ENCODE data around the gene KCNF1.

DNA sequence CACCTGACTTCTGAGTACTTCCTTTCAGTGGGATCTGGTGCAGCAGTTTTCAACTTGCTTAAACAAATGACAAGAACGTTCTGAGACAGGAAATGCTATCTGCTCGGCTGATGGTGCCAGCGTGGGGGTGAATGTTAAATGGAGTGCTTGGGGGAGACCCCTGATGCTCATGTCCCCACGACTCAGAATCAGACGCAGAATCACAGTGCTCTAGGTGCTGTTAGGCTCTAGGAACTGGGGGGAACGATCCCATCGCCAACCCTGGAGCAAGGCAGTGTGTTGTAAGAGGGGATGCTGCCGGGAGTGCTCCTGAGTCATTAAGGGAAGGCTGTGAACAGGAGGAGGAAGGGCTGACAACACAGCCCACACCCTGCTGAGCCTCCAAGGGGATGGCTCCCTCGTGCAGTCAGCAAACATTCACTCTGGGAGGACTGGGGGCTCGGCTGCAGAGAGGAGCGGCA, 34.1 kb upstream of the KCNF1 start:
- TF ChIP-seq POLR2A (IDR thresholded peaks at IDR 0.05; ENCODE audit: extremely low read depth, insufficient read length) = no peak
- TF ChIP-seq, protein P1, sequence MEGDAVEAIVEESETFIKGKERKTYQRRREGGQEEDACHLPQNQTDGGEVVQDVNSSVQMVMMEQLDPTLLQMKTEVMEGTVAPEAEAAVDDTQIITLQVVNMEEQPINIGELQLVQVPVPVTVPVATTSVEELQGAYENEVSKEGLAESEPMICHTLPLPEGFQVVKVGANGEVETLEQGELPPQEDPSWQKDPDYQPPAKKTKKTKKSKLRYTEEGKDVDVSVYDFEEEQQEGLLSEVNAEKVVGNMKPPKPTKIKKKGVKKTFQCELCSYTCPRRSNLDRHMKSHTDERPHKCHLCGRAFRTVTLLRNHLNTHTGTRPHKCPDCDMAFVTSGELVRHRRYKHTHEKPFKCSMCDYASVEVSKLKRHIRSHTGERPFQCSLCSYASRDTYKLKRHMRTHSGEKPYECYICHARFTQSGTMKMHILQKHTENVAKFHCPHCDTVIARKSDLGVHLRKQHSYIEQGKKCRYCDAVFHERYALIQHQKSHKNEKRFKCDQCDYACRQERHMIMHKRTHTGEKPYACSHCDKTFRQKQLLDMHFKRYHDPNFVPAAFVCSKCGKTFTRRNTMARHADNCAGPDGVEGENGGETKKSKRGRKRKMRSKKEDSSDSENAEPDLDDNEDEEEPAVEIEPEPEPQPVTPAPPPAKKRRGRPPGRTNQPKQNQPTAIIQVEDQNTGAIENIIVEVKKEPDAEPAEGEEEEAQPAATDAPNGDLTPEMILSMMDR (IDR thresholded peaks at IDR 0.05; ENCODE audit: low read depth, low read length) = no peak

Data from NB4 (cell line).